ENCODE measurements around the gene DSC2. TPM values are rescaled to one million over a fixed set of nuclear protein-coding genes. Genes with fewer than 3 reads are reported as not detected.

Gene DSC2
- total and polyA plus RNA-seq, 2 of the 8 experiments (the other 6 are each of a cell fraction or from before 2014, with no cell fraction given), result 4.6 to 39.7 TPM

DNA sequence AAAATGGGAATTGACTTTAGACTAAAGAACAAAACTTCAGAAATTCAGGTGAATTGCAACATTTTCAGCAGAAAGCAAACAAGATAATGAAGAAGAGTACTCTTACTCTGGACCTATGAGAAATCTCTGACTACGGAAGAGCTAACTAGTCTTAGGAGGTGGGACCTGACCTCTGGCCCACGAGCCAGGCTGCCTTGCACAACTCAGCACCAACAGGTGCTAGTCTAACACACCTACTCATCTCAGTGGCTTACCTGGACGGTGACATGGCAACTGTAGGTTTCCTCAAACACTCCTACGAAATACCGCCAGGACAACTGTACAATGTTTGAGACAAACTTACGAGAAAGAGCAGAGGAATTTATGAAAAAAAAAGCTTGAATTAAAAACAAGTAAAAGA, 56.6 kb downstream of the DSC2 start:
- H3K18ac ChIP-seq (ENCODE audit: extremely low read depth, low read length), result no peak overlapping the region
- no peak overlapping the region for H4K5ac ChIP-seq (ENCODE audit: insufficient read length, low read depth, low read length)
- no peak overlapping the region for H4K8ac ChIP-seq (ENCODE audit: extremely low read depth, insufficient read depth, low read length)
- 81% methylated on average over 6 of the region's 6 CpGs; no CpG with 5 or more reads in 1 of the 2 experiments for WGBS, 2 experiments (ENCODE audit: extremely low coverage in 1 of 2, insufficient coverage in 1 of 2, insufficient read length in 1 of 2, insufficient replicate concordance in 2 of 2, low coverage in 1 of 2, low lambda C conversion rate in 2 of 2, missing lambda C conversion rate in 1 of 2)
- H3K9me3 ChIP-seq (ENCODE audit: insufficient read depth in 2 of 2, low read depth in 1 of 2, low read length in 1 of 2), result no peaks in the 10 kb centered on the region
- no peak overlapping the region for H3K4me2 ChIP-seq (ENCODE audit: insufficient read depth in 1 of 2, low read depth in 2 of 2, low read length in 2 of 2)
- no peak overlapping the region for H3K23ac ChIP-seq (ENCODE audit: insufficient read length)
- no peak overlapping the region for H2BK15ac ChIP-seq (ENCODE audit: low read length)
- no peak for FAIRE-seq
- no peak overlapping the region for H3K4ac ChIP-seq (replicated peaks; ENCODE audit: insufficient read length, low read depth, low read length)
- peak overlapping the region; percentile 78; the same call in 1 of the 2 replicates for H2BK12ac ChIP-seq (ENCODE audit: low read depth, low read length)
- H3K4me1 ChIP-seq (replicated peaks in 1 of 4; ENCODE audit: control insufficient read depth in 3 of 4, insufficient read depth in 4 of 4, low read length in 3 of 4), result peaks cover 3 to 13% (median 7%) of the 10 kb centered on the region in 4 experiments; a peak in 5 of 7 replicates
- no peak overlapping the region for H3K4me3 ChIP-seq (ENCODE audit: extremely low read depth in 1 of 4, insufficient read depth in 2 of 4, low read depth in 3 of 4, low read length in 4 of 4)
- no peak overlapping the region; the same call in 1 of the 2 replicates for H2AK5ac ChIP-seq (ENCODE audit: low read depth, low read length)
- peaks cover 21% of the 10 kb centered on the region for H3K23me2 ChIP-seq (ENCODE audit: low read depth, low read length)
- H4K20me1 ChIP-seq (replicated peaks in 1 of 2; ENCODE audit: control insufficient read depth in 1 of 2, insufficient read depth in 2 of 2, low read length in 2 of 2), result no peaks in the 10 kb centered on the region
- CTCF ChIA-PET (ENCODE audit: partially characterized antibody), result interaction anchor here (0.6 kb wide), 1 partner anchor 473 kb away, joined by 4 read pairs; no protein-coding TSS in a partner anchor
- no peak overlapping the region for H2BK5ac ChIP-seq (ENCODE audit: low read depth, low read length)
- POLR2A ChIA-PET (ENCODE audit: partially characterized antibody), result no interaction called here
- no peak overlapping the region for H3K14ac ChIP-seq (ENCODE audit: insufficient read length)
- no peak for DNase-seq (ENCODE audit: low read depth in 1 of 2, low spot score in 2 of 2)
- H2BK20ac ChIP-seq (ENCODE audit: low read length), result no peak overlapping the region
- no peak overlapping the region for H3K56ac ChIP-seq (replicated peaks; ENCODE audit: insufficient read length, low read depth, low read length)
- H3K79me2 ChIP-seq (ENCODE audit: control insufficient read depth in 1 of 2, insufficient read depth in 2 of 2, low read length in 2 of 2), result no peaks in the 10 kb centered on the region
- no peak for TF ChIP-seq SP1 (IDR thresholded peaks at IDR 0.05; ENCODE audit: low read depth, low read length)
- no peak for TF ChIP-seq TEAD4 (IDR thresholded peaks at IDR 0.05; ENCODE audit: low read depth, low read length)
- TF ChIP-seq CHD1 (IDR thresholded peaks at IDR 0.05; ENCODE audit: low read depth, low read length), result no peak
- TF ChIP-seq BACH1 (IDR thresholded peaks at IDR 0.05; ENCODE audit: low read length), result no peak
- no peak for TF ChIP-seq ZNF274 (IDR thresholded peaks at IDR 0.05; ENCODE audit: borderline replicate concordance, extremely low read depth, low read length)
- no peak for TF ChIP-seq POLR2AphosphoS5 (IDR thresholded peaks at IDR 0.05; ENCODE audit: low read depth, low read length)
- no peak for TF ChIP-seq RNF2 (IDR thresholded peaks at IDR 0.05; ENCODE audit: borderline replicate concordance, low read depth, low read length, missing control alignments, poor library complexity, severe bottlenecking)
- no peak for TF ChIP-seq KDM1A (IDR thresholded peaks at IDR 0.05; ENCODE audit: borderline replicate concordance, low read length)
- no peaks in the 10 kb centered on the region for H3K36me3 ChIP-seq (ENCODE audit: control insufficient read depth in 2 of 4, insufficient read depth in 4 of 4, low read length in 3 of 4)
- H4K91ac ChIP-seq (replicated peaks; ENCODE audit: insufficient read length, low read length), result no peak overlapping the region
- H3K27ac ChIP-seq (ENCODE audit: low read depth, low read length), result no peak overlapping the region
- H3K9ac ChIP-seq (replicated peaks in 1 of 4; ENCODE audit: extremely low read depth in 1 of 4, low read depth in 3 of 4, low read length in 3 of 4), result no peak overlapping the region
- H2AFZ ChIP-seq (ENCODE audit: low read length), result no peak overlapping the region
- peaks cover 21 to 43% (median 38%) of the 10 kb centered on the region in 4 experiments for H3K27me3 ChIP-seq (replicated peaks in 1 of 4; ENCODE audit: control insufficient read depth in 3 of 4, extremely low read depth in 1 of 4, insufficient read depth in 3 of 4, low read length in 3 of 4)
- H3K79me1 ChIP-seq (ENCODE audit: low read depth, low read length), result no peaks in the 10 kb centered on the region
- no peak overlapping the region for H2BK120ac ChIP-seq (replicated peaks; ENCODE audit: low read depth, low read length)

Measured in H1 (cell line).